NCI-H1930 (cell line): ENCODE data around the gene REPS1.
A peak's percentile ranks its signal among the peaks of the same experiment; 100 is the strongest.
"Not testable (repeated sequence)": the region's sequence is repeated elsewhere in the genome, so short reads cannot be mapped to it uniquely, and the experiment has no call there.

ENCODE experiments used
- DNase-seq, 2 experiments: peaks; one replicate each; lab custom pipeline; 2025; lab: John Stamatoyannopoulos, UW

Gene REPS1

GRCh38 chr6:139006477-139006876, 18.4 kb upstream of the REPS1 start:
- no peak for DNase-seq

GRCh38 chr6:139003751-139004150, 15.7 kb upstream of the REPS1 start:
- no peak for DNase-seq

- no peak for DNase-seq
Measured at GRCh38 chr6:138999949-139000725, 12.1 kb upstream of the REPS1 start.

GRCh38 chr6:138997136-138997535, 9.1 kb upstream of the REPS1 start:
- no peak for DNase-seq

- no peak for DNase-seq
Measured at GRCh38 chr6:138996524-138996923, 8.5 kb upstream of the REPS1 start.

- DNase-seq, result not testable (repeated sequence)
Measured at GRCh38 chr6:138993410-138993809, 5.4 kb upstream of the REPS1 start.

- DNase-seq, result not testable (repeated sequence)
Measured at GRCh38 chr6:138992965-138993364, 4.9 kb upstream of the REPS1 start.

- no peak for DNase-seq
Measured at GRCh38 chr6:138991206-138991605, 3.2 kb upstream of the REPS1 start.

GRCh38 chr6:138989098-138989983, 1.3 kb upstream of the REPS1 start:
- DNase-seq, result no peak

GRCh38 chr6:138988469-138988834, 399 bp upstream of the REPS1 start:
- peak; percentile 37 to 63 for DNase-seq

- no peak for DNase-seq
Measured at GRCh38 chr6:138987080-138987642, 892 bp downstream of the REPS1 start.

- DNase-seq, result no peak
Measured at GRCh38 chr6:138986578-138986977, 1.5 kb downstream of the REPS1 start.

GRCh38 chr6:138981416-138981815, 6.6 kb downstream of the REPS1 start:
- DNase-seq, result no peak

GRCh38 chr6:138979813-138980668, 8.0 kb downstream of the REPS1 start:
- DNase-seq, result no peak

- no peak for DNase-seq
Measured at GRCh38 chr6:138979365-138979764, 8.7 kb downstream of the REPS1 start.

GRCh38 chr6:138978229-138978628, 9.8 kb downstream of the REPS1 start:
- DNase-seq, result no peak

GRCh38 chr6:138977646-138978167, 10.3 kb downstream of the REPS1 start:
- DNase-seq, result no peak

- DNase-seq, result no peak
Measured at GRCh38 chr6:138977242-138977641, 10.8 kb downstream of the REPS1 start.

GRCh38 chr6:138975815-138976214, 12.2 kb downstream of the REPS1 start:
- DNase-seq, result no peak

- DNase-seq, result no peak
Measured at GRCh38 chr6:138973466-138974153, 14.4 kb downstream of the REPS1 start.

- no peak for DNase-seq
Measured at GRCh38 chr6:138972226-138972665, 15.8 kb downstream of the REPS1 start.
